GM23248 (cell line): Measurements from ENCODE around the gene YES1. TPM values are rescaled to one million over a fixed set of nuclear protein-coding genes. Genes with fewer than 3 reads are reported as not detected.

Experiments
- DNase-seq: peaks from one replicate; pipeline ENCODE4 v3.0.0-alpha.2; 2015
- H2AFZ ChIP-seq: fragments of 200-600 bp; sonication (generic); 2 replicates; pipeline ENCODE4 v1.6.1; 2016; ENCODE audit warnings: antibody characterized with exemption
- H3F3A ChIP-seq: fragments of 200-600 bp; sonication (generic); 2 replicates; pipeline ENCODE4 v1.6.1; 2016; ENCODE audit warnings: mild to moderate bottlenecking, antibody characterized with exemption, mixed run types; ENCODE audit not compliant: insufficient read depth
- H3K27ac ChIP-seq: fragments of 200-600 bp; sonication (generic); 2 replicates; pipeline ENCODE4 v1.5.1; 2016; ENCODE audit warnings: mild to moderate bottlenecking
- H3K27me3 ChIP-seq: fragments of 200-600 bp; sonication (generic); replicated peaks from 2 replicates; pipeline ENCODE4 v1.6.1; 2016; ENCODE audit warnings: mild to moderate bottlenecking; ENCODE audit not compliant: insufficient read depth
- H3K36me3 ChIP-seq: fragments of 200-600 bp; sonication (generic); 2 replicates; pipeline ENCODE4 v1.6.1; 2016; ENCODE audit warnings: low read depth, mild to moderate bottlenecking
- H3K4me1 ChIP-seq: fragments of 200-600 bp; sonication (generic); 2 replicates; pipeline ENCODE4 v1.6.1; 2016; ENCODE audit warnings: mild to moderate bottlenecking; ENCODE audit not compliant: insufficient read depth
- H3K4me2 ChIP-seq: fragments of 200-600 bp; sonication (generic); one replicate; pipeline ENCODE4 v1.6.1; 2016; ENCODE audit warnings: mild to moderate bottlenecking; ENCODE audit not compliant: unreplicated experiment
- H3K4me3 ChIP-seq: fragments of 200-600 bp; sonication (generic); 2 replicates; pipeline ENCODE4 v1.5.1; 2016; ENCODE audit warnings: mild to moderate bottlenecking
- H3K79me2 ChIP-seq: fragments of 200-600 bp; sonication (generic); 2 replicates; pipeline ENCODE4 v1.6.1; 2016; ENCODE audit warnings: mild to moderate bottlenecking; ENCODE audit not compliant: insufficient read depth
- H3K9ac ChIP-seq: fragments of 200-600 bp; sonication (generic); 2 replicates; pipeline ENCODE4 v1.6.1; 2016; ENCODE audit warnings: mild to moderate bottlenecking
- H3K9me2 ChIP-seq: fragments of 200-600 bp; sonication (generic); 2 replicates; pipeline ENCODE4 v1.6.1; 2016; ENCODE audit warnings: mixed run types, mild to moderate bottlenecking, moderate library complexity; ENCODE audit not compliant: insufficient read depth
- H3K9me3 ChIP-seq: fragments of 200-600 bp; sonication (generic); one replicate; pipeline ENCODE4 v1.6.1; 2017; ENCODE audit warnings: low read depth
- H4K20me1 ChIP-seq: fragments of 200-600 bp; sonication (generic); 2 replicates; pipeline ENCODE4 v1.6.0; 2016; ENCODE audit not compliant: insufficient read depth
- EZH2 ChIP-seq: fragments of 200-600 bp; sonication (generic); IDR thresholded peaks from 2 replicates; pipeline ENCODE4 v1.6.1; 2018; ENCODE audit warnings: antibody characterized with exemption, mild to moderate bottlenecking; ENCODE audit not compliant: insufficient read depth, poor library complexity, severe bottlenecking
- EZH2phosphoT487 ChIP-seq: fragments of 200-600 bp; sonication (generic); IDR thresholded peaks from 2 replicates; pipeline ENCODE4 v1.6.1; 2018; ENCODE audit warnings: antibody characterized with exemption, moderate library complexity, mild to moderate bottlenecking, low read depth; ENCODE audit not compliant: insufficient read depth
- WGBS, 2 experiments: methylation state at CpG; one replicate each; pipeline ENCODE4 v1.1.6; 2015 to 2017; ENCODE audit warnings: low lambda C conversion rate in 2 of 2, low coverage in 1 of 2; ENCODE audit errors: missing lambda C conversion rate in 2 of 2; 5-methylcytosine and 5-hydroxymethylcytosine counted together
- in situ Hi-C: fragments of 300-500 bp; cut with MboI; formaldehyde crosslinking; loops from 2 replicates; pipeline ENCODE4 v1.15.0; 2020
- polyA plus RNA-seq: library from polyadenylated mRNA; unstranded; fragments of >200 nt; fragmentation: Nextera tagmentation; extraction: Ambion mirVana; gene quantifications from 2 replicates; pipeline ENCODE4 v1.2.1, GENCODE V29; 2016
- total RNA-seq: library from RNA; depleted of rRNA; stranded (reverse); fragments of >200 nt; shearing (Covaris generic); gene quantifications from 2 replicates; pipeline ENCODE4 v1.2.3, GENCODE V29; 2014

Gene YES1
- total and polyA plus RNA-seq, 2 experiments from 2014 or later = 23.6 to 89.9 TPM

DNA sequence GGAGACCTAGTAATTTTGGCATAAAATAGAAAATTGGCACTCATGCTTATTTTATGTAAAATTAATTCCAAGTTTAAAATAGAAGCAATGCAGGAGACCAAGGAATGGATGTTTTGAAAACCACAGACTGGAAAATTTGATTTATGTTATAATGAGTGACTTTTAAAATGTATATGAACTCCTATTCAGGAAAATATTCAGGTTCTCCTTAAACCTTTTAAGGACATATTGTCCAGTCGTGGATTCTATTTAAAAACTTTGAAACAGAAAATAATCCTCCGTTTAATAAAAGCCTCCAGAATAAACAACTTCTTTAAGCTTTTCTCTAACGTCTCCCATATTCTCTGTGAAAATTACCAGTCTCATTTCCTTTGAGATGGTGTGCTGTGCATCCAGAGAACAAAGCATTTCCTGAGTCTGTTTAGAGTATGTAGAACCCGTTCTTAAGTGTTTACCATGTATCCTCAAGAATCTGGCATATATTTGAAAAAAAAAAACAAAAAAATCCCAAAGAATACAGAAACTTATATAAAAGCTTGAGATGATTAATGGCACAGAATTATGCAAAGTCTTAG is 8.6 kb upstream of the YES1 start:
- H3K27me3 ChIP-seq = no peaks in the 10 kb centered on the region
- WGBS, 2 experiments = 78 to 82% methylated on average over 4 of the region's 4 CpGs
- no peaks in the 10 kb centered on the region for H3K36me3 ChIP-seq
- no peak overlapping the region for H3K27ac ChIP-seq
- TF ChIP-seq EZH2phosphoT487 = no peak
- no peak for TF ChIP-seq EZH2
- H4K20me1 ChIP-seq = no peaks in the 10 kb centered on the region
- H3K4me2 ChIP-seq = no peak overlapping the region
- H3K9me3 ChIP-seq = no peaks in the 10 kb centered on the region
- H3F3A ChIP-seq = no peaks in the 10 kb centered on the region
- in situ Hi-C loops = no loop called here
- DNase-seq = no peak
- no peaks in the 10 kb centered on the region for H3K9me2 ChIP-seq
- H3K9ac ChIP-seq = no peak overlapping the region
- H3K79me2 ChIP-seq = no peaks in the 10 kb centered on the region
- H3K4me1 ChIP-seq = no peaks in the 10 kb centered on the region
- no peak overlapping the region for H3K4me3 ChIP-seq
- H2AFZ ChIP-seq = no peak overlapping the region

DNA sequence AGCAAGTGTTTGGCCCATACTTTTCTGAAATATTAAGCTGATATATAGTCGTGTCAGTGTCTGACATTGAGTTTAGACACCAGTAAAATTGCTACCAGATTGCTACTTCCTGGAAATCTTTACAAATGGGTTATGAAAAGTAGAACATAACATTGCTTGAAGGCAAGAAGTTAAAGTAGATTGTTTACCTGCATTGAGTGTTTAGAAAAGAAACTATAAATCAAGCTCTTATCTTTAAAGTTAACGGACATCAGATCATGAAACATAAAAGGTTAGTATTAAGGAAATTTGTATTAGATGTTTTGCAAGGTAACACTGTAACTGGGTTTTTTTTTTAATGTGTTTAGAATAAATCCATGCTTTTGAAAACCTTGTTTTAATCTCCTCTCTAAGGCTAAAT is 4.8 kb upstream of the YES1 start:
- DNase-seq = no peak
- Histone ChIP-seq H3K9ac (no peak overlapping the region), H2AFZ (no peak overlapping the region), H3K9me2 (no peaks in the 10 kb centered on the region), H3K4me3 (no peak overlapping the region), H3K36me3 (no peaks in the 10 kb centered on the region), H3F3A (peaks cover 12% of the 10 kb centered on the region), H3K4me2 (no peak overlapping the region), H3K27ac (no peak overlapping the region), H3K9me3 (no peaks in the 10 kb centered on the region), H3K79me2 (no peaks in the 10 kb centered on the region; the same call in 1 of the 2 replicates), H4K20me1 (no peaks in the 10 kb centered on the region), H3K27me3 (no peaks in the 10 kb centered on the region), H3K4me1 (no peaks in the 10 kb centered on the region)
- TF ChIP-seq EZH2phosphoT487 (no peak), EZH2 (no peak)
- in situ Hi-C loops = no loop called here
- WGBS, 2 experiments = 63 to 70% methylated on average over 2 of the region's 2 CpGs

DNA sequence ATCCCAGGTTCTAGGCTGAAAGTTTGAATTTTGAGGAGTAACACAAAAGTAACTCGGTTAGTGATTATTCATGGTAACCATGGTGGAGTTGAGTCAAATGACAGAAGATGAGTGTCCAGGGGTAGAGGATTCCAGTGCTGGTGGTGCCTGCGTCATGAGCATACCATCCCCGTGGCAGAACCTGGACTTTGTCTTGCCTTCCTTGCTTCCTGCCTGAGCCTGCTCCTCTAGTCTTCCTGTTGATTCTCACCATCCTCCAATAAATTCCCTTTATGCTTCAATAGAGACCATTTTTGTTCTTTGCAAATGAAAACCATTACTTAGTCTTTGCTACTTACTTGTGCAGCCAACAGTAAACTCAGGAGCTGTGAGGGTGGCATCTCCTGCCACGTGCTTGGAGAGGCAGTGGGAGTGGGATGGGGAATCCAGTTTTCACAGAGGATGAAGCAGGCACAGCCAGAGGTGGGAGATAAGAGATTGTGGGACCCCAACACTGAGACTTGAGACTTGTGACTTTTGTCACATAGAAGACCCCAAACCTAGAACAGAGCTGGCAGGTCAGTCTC is 4.1 kb upstream of the YES1 start:
- in situ Hi-C loops = no loop called here
- Histone ChIP-seq H3K27me3 (no peaks in the 10 kb centered on the region), H3K9ac (no peak overlapping the region), H3K27ac (no peak overlapping the region), H2AFZ (no peak overlapping the region), H3K79me2 (peaks cover 6% of the 10 kb centered on the region), H3K9me2 (no peaks in the 10 kb centered on the region), H4K20me1 (no peaks in the 10 kb centered on the region), H3K9me3 (no peaks in the 10 kb centered on the region), H3K36me3 (no peaks in the 10 kb centered on the region), H3F3A (peaks cover 12% of the 10 kb centered on the region), H3K4me3 (no peak overlapping the region), H3K4me2 (no peak overlapping the region), H3K4me1 (no peaks in the 10 kb centered on the region)
- no peak for TF ChIP-seq EZH2phosphoT487
- no peak for TF ChIP-seq EZH2
- no peak for DNase-seq
- 77 to 80% methylated on average over 4 of the region's 4 CpGs for WGBS, 2 experiments

DNA sequence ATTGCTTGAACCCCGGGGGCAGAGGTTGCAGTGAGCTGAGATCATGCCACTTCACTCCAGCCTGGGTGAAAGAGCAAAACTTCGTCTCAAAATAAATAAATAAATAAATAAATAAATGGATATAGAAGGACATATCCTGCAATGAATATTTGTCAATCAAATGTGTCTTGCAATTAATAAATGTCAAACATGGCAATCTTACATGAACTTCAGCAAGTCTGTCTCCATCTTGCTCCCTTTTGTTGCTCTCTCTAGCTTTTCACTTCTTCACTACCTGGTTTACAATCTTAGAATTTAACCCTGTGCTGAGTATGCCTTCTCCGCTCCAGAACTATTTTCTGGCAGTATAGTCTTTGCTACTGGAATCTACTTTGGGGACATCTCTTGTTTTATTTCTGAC is 3.3 kb upstream of the YES1 start:
- Histone ChIP-seq H3K36me3 (no peaks in the 10 kb centered on the region), H3K9me2 (no peaks in the 10 kb centered on the region), H3K79me2 (peaks cover 14% of the 10 kb centered on the region), H3K4me3 (no peak overlapping the region), H3K27ac (no peak overlapping the region), H3K27me3 (no peaks in the 10 kb centered on the region), H3K4me2 (no peak overlapping the region), H3F3A (peaks cover 12% of the 10 kb centered on the region), H3K9ac (no peak overlapping the region), H4K20me1 (no peaks in the 10 kb centered on the region), H3K9me3 (no peaks in the 10 kb centered on the region), H2AFZ (no peak overlapping the region), H3K4me1 (peaks cover 7% of the 10 kb centered on the region; the same call in 1 of the 2 replicates)
- DNase-seq = no peak
- in situ Hi-C loops = no loop called here
- WGBS, 2 experiments = 99 to 100% methylated on average over 3 of the region's 3 CpGs
- no peak for TF ChIP-seq EZH2
- no peak for TF ChIP-seq EZH2phosphoT487
